NCI-H2196 (cell line): ENCODE data around the gene GARIN5B.

Experiments
- DNase-seq: peaks from one replicate; lab custom pipeline; 2025; ENCODE audit not compliant: unreplicated experiment; lab: John Stamatoyannopoulos, UW

GARIN5B gene

DNA sequence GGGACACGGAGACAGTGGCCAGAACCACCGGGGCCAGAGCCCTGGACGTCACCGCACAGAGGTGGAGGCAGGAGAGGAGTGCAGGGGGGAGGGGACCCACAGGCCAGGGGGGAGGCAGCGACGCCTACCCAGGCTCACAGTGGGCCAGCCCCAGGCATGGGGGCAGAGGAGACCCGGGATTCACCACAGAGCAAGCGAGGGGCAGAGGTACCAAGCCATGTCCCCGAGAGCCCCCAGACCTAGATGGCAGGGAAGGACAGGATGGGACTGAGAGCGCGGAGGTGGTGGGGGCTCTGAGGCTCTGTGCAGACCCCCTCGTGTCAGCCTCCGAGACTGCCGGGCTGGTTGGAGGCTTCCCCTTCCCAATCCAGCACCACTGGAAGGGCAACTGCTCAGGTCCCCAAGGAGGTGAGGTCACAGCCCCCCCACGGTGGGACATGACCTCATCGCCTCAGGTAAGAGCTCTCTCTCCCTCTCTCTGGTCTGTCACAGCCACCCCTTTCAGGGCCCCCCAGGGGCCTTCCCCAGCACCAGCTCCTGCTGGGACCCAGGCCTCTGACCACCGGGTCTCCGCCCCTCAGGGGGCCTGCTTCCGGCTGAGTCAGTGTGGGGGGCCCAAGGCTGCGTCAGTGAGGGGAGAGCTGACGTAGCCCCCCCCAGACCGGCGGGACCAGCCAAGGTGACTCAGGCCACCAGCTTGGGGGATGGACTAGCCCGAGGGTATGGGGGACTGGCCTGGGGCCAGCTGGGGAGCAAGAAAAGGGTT is 9.4 kb upstream of the GARIN5B start:
- DNase-seq, result no peak

DNA sequence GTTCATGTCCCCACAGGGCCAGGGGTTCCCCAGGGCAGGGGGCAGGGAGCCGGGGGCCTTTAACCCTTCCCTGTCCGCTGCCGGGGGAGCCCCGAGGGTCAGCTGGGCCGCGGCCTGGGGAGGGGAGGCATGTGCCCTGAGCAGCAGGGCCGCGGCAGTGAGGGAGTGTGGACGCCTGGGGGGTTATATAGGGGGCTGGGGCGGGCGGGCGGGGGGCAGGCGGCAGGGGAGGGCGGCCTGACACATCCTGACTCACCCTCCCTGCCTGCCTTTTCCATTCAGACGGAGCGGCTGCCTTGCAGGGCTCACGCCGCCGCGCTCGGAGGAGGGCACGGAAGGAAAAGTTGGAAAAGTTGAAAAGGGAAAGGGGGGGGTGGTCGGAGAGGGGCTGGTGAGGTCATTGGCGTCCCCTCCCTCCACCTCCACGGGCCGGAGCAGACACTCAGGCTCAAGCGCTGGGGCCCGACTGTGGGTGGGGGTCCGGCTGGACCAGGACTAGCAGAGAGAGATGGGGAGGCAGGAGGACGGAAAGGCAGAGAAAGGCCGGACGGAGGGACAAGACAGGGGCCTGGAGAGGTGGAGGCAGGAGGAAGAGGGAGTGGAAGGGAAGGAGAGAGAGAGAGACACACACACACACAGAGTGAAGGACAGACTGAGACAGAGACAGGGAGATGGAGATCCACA is 7.4 kb upstream of the GARIN5B start, which contains the start of gene IL11:
Gene IL11 (minus strand): TSS at position 159 of the 684 bp plus-strand sequence. CDS start 153 bp downstream, at position 6.
- DNase-seq, result no peak

DNA sequence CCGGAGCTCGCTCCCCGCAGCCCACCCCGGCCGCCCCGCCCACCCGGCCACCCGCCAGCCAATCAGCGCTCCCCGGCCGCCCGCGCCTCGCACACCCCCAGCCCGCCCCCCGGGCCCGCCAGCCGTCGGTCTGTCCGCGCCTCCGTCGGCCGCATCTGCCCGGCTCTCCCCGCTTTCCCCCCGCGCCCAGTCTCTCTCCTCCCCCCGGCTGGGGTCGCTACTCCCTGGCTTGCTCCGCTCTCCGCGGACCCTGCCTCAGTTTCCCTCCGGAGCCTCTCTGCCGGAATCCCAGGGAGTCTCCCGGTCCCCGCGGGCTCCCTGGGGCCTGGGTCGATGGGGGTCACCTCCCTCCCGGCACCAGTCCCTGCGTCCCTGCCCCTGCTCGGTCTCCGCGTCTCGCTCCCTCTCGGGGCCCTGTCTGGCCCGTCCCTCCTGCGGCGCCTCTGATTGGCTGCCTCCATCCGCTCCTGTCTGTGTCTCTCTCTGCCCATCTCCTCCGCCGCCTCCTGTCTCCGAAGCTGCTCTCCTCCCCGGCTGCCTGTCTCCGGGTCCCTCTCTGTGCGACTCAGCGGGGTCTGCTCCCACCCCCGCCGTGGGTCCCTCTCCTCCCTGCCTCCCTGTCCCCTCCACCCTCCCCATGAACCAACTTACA is 6.7 kb upstream of the GARIN5B start:
- DNase-seq, result peak; percentile 36

DNA sequence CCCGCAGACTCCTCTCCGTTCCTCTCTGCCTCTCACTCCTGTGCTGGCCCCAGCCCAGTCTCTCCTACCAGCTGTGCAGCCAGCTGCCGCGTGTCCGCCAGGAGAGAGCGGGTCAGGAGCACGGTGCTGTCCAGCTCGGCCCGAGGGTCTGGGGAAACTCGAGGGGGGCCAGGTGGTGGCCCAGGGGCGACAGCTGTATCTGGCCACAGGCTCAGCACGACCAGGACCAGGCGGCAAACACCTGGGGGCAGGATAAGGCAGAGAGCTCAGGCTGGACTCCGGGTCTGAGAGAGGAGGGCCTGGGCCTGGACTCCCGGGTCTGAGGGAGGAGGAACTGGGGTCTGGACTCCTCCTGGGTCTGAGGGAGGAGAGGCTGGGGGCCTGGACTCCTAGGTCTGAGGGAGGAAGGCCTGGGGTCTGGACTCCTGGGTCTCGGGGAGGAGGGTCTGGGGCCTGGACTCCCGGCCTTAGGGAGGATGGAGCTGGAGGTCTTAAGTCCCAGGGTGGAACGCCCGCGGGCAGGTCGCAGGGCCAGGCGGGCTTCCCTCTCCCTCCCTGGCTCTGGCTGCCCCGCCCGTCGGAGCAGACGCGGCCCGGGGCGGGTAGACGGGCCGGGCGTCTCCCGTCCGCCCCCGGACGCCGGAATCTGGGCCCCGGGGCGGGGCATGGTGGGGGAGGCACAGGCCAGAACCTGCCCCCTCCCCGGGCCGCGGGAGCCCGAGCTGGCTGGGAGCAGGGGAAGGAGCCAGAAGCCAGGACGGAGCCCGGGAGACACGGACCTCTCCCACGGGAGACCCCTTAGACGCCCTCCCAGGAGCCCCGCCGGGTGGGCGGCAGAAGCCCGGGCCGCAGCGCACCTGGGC is 5.9 kb upstream of the GARIN5B start:
- no peak for DNase-seq

DNA sequence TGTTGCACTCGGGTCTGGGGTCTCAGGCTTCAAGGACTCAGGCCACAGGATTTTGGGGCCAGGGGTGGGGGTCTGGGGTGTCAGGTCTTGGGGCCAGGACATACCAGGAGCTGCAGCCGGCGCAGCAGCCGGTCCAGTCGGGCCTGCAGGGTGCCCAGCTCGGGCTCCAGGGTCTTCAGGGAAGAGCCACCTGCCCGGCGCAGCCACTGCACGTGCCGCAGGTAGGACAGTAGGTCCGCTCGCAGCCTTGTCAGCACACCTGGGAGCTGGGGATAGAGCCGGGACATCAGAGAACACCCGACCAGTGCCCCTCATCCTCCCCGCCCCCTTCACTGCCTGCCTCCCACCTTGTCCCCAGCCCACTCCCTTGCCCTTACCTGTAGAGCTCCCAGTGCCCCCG is 5.0 kb upstream of the GARIN5B start:
- no peak for DNase-seq

DNA sequence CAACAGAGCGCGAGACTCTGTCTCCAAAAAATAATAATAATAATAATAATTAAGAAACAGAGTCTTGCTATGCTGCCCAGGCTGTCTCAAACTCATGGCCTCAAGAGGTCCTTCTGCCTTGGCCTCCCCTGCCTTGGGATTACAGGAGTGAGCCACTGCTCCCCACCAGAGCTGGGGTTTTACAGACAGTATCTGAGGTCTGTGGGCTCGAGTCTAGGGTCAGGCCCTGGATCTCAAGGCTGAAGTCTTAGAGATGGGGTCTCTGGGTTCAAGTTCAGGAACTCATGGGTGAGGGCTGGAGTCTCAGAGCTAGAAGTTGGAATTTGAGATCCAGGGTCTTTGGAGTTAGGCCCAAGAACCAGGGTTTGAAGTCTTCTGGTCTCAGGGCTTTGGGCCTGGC is 3.7 kb upstream of the GARIN5B start:
- no peak for DNase-seq

DNA sequence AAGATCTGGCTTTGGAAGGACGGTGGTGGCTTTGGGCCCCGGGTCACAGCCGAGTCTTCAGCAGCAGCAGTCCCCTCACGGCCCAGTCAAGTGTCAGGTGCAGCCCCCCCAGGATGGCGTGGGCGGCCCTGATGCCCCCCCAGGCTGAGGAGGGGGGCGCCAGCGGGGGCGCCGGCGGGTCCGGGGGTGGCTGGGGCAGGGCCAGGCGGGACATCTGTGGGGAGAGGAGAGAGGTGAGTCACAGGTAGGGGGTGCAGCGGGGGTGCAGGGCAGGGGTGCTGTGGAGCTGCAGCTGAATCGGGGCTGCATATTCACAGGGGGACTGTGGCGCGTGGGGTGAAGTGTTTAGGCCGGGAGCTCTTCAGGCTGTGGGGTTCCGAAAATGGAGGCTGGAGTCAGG is 2.9 kb upstream of the GARIN5B start:
- DNase-seq, result no peak

DNA sequence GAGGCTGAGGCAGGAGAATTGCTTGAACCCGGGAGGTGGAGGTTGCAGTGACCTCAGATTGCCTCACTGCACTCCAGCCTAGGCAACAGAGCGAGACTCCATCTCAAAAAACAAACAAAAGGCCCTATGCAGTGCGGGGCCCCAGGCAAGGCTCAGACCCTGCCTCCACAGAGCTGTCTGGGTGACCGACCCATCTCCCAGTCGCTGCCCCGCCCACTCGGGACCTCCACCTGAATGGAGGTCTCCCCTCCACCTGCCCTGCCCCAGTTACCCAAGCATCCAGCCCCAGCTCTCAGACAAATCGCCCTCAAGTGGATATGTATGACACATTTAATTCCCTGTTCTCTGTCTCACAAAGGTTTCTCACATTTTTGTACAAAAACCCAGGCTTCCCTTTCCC is 2.2 kb upstream of the GARIN5B start:
- no peak for DNase-seq

DNA sequence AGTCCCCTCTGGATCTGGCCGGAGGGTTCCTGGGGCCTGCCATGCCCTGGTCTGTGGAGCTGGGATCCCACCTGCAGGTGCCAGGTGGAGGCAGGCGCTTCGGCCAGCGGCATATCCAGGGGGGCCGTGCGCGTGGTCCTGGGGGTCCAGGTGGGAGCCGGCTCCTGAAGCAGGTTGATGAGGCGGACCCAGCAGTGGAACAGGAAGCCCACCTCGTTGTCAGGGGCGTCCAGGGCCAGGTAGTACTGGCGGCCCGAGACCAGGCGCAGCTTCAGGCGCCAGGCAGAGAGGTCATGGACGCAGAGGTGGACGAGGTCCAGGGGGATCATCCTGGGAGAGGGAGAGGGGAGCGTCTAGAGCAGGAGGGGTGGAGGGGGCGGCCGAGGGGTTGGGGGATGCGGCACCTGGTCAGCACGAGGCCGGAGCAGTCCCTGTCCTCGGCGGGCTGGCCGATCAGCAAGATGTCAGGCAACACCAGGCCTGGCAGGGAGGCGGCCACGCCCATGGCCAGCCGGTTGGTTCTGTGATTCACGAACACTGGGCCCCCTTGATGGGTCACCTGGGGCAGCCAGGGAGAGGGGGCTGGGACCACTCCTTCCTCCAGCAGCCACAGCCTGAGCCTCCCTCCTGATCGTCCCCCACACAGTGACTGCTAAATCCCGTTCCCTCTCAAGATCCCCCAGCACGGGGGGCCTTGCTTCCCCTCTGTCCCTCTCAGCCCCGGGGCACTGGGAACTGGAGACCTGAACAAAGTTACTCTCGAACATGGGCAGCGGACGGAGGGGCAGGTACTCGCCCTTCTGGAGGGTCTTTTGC is 678 bp downstream of the GARIN5B start:
- DNase-seq, result no peak

DNA sequence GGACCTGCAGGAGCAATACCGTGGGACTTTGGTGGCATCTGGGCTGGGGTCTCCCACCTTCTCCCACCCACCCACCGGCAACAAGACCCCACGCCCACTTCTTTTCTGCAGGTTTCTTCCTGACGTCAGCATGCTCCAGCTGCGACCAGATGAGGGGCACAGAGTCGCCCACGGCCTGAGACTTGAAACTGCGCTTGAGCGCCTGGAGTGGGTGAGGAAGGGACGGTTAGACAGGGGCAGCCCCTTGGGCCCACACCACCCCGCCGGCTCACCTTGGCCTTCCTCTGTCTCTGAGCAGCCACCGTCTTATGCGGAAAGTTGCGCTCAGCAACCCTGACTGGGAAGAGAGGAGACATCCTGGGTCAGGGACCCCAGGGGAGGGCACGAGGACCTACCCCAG is 2.2 kb downstream of the GARIN5B start:
- no peak for DNase-seq

DNA sequence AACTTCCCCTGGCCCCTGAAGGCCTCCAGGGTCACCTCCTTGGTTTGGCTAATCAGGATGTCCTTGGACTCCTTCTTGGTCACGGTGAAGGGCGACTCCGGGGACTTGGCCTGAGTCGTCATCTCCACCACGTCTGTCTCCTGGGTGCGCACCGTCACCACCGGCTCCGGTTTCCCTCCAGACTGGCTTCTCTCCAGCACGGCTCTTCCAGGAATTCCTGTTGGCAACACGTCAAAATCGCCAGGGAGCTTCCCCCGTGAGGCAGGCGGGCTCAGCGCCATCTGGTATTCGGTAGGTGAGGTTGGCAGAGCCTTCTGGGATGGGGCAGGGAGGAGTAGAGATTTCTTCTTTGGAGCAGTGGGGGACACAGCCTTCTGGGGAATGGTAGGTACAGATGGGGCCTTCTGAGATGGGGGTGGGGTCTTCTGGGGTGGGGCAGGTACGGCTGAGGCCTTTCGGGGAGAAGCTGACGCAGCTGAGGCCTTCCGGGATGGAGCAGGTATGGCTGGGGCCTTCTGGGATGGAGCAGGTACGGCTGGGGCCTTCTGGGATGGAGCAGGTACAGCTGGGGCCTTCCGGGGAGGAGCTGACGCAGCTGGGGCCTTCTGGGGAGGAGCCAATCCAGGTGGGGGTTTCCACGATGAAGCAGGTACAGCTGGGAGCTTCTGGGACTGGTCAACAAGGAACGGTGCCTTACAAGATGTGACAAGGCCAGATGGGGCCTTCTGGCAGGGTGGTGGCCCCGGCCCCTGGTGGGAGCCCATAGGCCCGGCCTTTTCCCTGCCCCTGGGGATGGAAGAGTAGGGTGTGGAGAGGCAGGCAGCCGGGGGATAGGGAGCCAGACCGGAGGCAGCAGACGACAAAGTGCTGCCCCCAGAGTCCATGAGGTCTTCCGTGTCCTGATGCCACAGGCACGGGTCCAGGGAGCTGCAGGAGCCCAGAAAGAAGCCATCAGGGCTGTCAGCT is 3.8 kb downstream of the GARIN5B start:
- no peak for DNase-seq

DNA sequence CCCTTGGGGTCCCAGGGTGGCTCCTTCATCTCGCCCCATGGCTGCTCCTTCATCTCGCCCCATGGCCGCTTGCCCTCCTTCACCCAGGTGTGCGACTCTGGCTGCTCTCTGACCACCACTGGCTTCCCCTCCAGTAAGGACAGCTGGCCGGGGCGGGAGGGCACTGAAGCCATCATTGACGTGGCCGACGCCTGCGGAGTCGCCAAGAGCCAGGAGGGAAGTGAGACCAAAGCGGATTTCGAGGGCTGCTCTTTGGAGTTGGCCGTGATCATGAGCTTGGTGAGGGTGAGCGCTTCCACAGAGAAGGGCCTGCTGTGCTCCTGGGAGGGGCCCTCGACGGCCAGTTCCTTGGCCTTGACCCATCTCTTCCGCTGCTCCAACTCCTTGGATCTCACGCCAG is 4.6 kb downstream of the GARIN5B start:
- DNase-seq, result no peak

DNA sequence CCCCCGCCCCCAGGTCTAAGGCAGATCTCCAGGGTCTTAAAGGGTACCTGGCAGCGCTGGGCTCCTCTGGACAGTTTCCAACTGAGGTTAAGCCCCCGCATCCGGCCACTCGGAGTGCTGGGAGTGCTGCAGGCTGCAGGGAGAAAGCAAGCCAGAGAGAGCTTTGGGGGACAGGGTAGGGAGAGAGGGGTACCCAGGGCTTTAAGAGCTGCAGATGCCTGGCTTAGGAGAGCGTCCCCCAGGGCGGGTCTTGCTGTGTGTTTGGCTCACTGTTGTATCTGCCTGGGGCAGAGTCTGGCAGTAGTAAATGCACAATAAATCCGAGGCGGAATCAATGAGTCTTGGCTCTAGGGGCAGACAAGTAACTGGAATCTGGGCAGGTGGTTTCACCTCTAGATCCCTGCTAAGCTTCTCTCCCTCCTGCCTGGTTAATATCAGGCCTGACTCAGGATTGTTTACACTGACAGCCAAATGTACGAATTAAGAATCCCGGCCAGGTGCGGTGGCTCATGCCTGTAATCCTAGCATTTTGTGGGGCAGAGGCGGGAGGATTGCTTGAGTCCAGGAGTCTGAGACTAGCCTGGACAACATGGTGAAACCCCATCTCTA is 7.7 kb downstream of the GARIN5B start:
- DNase-seq, result no peak

DNA sequence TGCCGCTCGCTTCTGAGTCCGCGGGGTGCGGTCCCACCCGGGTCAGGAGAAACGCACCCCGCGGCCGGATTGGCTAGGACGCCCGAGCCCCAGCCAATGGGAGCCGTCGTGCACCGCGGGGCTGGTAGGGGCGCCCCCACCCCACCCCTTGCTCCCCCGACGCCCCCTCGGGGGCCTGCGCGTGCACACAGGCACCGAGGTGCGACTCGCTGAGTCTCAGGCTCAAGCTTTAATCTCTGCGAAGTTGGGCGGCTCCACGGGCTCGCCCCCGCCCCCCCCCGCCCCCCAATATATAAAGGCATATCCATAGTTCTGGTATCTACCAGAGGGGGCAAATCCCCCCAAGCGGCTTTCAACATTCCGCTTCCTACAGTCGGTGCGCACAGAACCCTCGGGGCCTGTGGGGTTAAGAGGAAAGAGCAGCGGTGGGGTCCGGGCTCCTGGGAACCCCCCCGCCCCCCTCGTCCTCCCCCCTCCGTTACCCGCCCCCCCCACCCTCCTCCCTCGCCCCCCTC is 8.3 kb downstream of the GARIN5B start, which contains the start of gene COX6B2:
Gene COX6B2 (minus strand): TSS at position 22 of the 515 bp plus-strand sequence. CDS start 198 bp downstream, outside the sequence.
- DNase-seq, result no peak

DNA sequence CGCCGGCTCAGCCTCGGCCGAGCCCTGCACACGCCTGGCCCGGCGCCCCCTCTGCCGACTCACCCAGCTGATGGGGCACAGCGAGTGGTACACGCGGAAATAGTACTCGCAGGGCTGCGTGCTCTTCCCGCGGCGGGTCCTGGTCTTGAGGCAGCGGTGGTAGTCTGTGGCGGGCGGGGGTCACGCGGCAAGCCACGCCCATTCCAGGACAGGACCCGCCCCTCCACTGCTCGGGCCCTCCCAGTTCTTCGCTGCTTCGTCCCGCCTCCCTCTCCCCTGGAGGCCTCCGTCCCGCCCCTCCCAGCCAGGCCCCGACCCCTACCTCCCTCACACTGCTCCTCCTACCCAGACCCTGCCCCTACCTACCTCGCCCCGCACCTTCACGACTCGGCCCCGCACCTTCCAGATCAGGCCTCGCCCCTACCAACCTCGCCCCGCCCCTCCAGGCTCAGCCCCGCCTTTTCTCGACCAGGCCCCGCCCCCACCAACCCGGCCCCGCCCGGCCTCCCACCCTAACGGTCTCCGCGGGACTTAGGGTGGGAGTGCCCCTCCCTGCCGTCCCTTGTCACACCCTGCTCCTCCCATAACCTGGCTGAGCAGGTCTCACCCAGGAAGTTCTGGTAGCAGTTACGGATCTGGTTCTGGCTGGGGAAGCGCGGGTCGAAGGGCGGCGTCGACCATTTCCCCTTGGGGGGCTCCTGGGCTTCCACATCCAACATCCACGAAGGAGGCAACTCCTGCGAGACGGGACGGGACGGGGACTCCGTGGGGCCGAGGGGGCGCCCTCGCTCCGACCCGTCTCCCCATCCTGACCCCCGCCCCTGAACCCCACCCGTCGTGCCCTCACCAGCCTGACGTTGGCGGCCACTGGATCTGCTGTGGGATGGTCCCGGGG is 9.0 kb downstream of the GARIN5B start:
- peak; percentile 60 for DNase-seq

DNA sequence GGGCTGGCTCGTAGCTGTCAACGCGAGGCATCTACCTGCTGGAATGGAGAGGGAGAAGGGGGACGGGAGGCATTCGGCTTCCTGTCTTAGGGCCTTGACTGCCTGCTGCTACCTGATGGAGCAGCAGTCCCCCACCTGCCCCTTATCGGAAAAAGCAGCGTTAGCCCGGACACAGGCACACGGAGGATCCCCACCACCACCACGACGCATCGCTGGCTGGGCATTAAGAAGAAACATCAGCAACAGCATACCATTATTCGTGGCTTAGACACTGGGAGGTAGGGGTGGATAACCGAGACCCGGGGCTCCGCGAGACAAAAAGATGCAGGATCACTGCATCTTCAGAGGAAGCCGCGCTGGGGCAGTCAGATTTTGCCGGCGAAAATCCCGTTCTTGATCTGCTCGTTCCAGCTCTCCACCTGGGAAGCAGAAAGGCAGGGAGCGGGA is 9.7 kb downstream of the GARIN5B start:
- DNase-seq, result no peak

DNA sequence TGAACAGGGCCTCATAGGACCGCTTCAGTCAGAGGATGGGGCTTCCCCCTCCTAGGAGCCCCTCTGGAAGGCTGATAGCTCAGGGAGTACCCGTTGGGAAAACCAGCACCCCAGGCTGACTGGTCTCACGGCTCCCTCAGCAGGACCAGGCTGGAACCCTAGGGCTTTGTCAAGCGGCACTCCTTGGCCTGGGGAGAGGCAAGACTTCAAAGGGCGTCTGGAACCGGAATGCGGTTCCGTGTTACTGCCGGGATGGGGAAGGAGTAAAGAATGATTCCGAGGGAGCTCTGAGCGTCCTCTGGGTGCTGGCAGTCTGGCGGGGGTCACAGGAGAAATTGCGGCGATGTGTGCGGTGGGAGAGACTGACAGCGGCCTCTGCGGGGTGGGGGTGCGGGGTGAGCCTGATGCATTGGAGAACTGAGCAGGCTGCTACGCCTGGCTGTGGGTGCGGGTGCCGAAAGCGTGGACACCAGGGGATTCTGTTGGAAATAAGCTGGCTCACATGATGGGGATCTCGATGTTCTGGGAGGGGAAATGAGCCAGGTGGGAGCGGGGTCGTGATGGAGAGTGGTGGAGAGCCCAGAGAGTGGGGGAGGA is 10.4 kb downstream of the GARIN5B start:
- DNase-seq, result no peak
